ENCODE results near the gene SORCS2.

DNA sequence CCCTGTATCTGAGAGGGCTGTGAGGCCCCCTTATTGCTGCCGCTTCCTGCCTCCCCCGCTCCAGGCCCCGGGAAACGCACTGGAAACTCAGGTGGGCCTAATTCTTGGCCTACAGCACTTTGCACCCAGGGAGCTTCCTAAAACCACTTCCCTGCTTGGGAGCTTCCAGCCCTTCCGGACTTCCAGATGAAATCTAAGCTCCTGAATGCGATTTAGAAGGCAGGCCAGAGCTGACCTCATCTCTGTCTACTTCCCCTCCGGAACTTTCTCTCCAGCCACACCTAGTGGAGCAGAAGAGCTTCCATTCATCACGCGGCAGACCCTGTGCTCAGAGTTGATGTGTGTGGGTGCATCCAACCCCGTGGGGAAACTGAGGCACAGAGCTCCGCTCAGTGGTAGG lies 84.2 kb downstream of the SORCS2 start:
- TF ChIP-seq, protein P1, sequence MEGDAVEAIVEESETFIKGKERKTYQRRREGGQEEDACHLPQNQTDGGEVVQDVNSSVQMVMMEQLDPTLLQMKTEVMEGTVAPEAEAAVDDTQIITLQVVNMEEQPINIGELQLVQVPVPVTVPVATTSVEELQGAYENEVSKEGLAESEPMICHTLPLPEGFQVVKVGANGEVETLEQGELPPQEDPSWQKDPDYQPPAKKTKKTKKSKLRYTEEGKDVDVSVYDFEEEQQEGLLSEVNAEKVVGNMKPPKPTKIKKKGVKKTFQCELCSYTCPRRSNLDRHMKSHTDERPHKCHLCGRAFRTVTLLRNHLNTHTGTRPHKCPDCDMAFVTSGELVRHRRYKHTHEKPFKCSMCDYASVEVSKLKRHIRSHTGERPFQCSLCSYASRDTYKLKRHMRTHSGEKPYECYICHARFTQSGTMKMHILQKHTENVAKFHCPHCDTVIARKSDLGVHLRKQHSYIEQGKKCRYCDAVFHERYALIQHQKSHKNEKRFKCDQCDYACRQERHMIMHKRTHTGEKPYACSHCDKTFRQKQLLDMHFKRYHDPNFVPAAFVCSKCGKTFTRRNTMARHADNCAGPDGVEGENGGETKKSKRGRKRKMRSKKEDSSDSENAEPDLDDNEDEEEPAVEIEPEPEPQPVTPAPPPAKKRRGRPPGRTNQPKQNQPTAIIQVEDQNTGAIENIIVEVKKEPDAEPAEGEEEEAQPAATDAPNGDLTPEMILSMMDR (IDR thresholded peaks at IDR 0.05): no peak
- TF ChIP-seq POLR2A (IDR thresholded peaks at IDR 0.05): no peak

Measured in Peyer's patch (tissue), 4 donors.